Peyer's patch (tissue), 4 donors: ENCODE results near the gene CPED1. TPM values are rescaled to one million over a fixed set of nuclear protein-coding genes. Genes with fewer than 3 reads are reported as not detected.
"Not testable (repeated sequence)": the region's sequence is repeated elsewhere in the genome, so short reads cannot be mapped to it uniquely, and the experiment has no call there.

ENCODE experiments used
- DNase-seq, 3 donors: peaks; one replicate each; pipeline ENCODE4 v3.0.0-alpha.2; 2017 to 2019
- H3K27ac ChIP-seq, 4 donors: fragments of 200-600 bp; sonication (generic); one replicate each; pipeline ENCODE4 v1.5.1; 2016 to 2019
- H3K27me3 ChIP-seq, 2 donors: fragments of 200-600 bp; sonication (generic); one replicate each; pipeline ENCODE4 v1.5.1; 2019
- H3K36me3 ChIP-seq, 3 donors: fragments of 200-600 bp; sonication (generic); one replicate each; pipeline ENCODE4 v1.5.1; 2016 to 2019
- H3K4me1 ChIP-seq, 4 donors: fragments of 200-600 bp; sonication (generic); one replicate each; pipeline ENCODE4 v1.5.1; 2016 to 2019
- H3K4me3 ChIP-seq, 4 donors: fragments of 200-600 bp; sonication (generic); 1 replicate in 3 of 4; 2 replicates in 1 of 4; pipeline ENCODE4 v1.5.1; 2016 to 2019; ENCODE audit warnings: mild to moderate bottlenecking in 1 of 4
- H3K9me3 ChIP-seq, 4 donors: fragments of 200-600 bp; sonication (generic); one replicate each; pipeline ENCODE4 v1.5.1; 2016 to 2019; ENCODE audit warnings: mild to moderate bottlenecking in 1 of 4
- CTCF ChIP-seq, 6 experiments: fragments of 450-650 bp in 4 of 6; fragments of 200-600 bp in 2 of 6; sonication (generic) in 1 of 6; IDR thresholded peaks; one replicate each; pipeline ENCODE4 v1.5.1; 2017 to 2019; ENCODE audit warnings: antibody characterized with exemption in 6 of 6, mild to moderate bottlenecking in 3 of 6, moderate library complexity in 1 of 6
- POLR2A ChIP-seq, 2 donors: fragments of 450-650 bp; IDR thresholded peaks; one replicate each; pipeline ENCODE4 v1.5.1; 2017; ENCODE audit warnings: antibody characterized with exemption in 2 of 2, mild to moderate bottlenecking in 2 of 2, moderate library complexity in 2 of 2
- total RNA-seq, 4 donors: library from RNA; depleted of rRNA; stranded (reverse); fragments of >200 nt; gene quantifications; one replicate each; pipeline ENCODE4 v1.1.0, GENCODE V29; 2016

Gene CPED1
- total RNA-seq, 4 donors from 2014 or later, result 4.4 to 50.3 (median 8.5) TPM

- Histone ChIP-seq H3K27me3 (no peaks in the 10 kb centered on the region), H3K9me3 (no peaks in the 10 kb centered on the region), H3K4me3 (no peak overlapping the region), H3K36me3 (no peaks in the 10 kb centered on the region), H3K4me1 (no peaks in the 10 kb centered on the region), H3K27ac (no peak overlapping the region)
- DNase-seq, result no peak
- TF ChIP-seq POLR2A (IDR thresholded peaks at IDR 0.05) (no peak), CTCF (IDR thresholded peaks at IDR 0.05) (no peak)
Measured at GRCh38 chr7:121054925-121055324, 66.4 kb downstream of the CPED1 start.

GRCh38 chr7:121057878-121058277 lies 69.4 kb downstream of the CPED1 start:
- Histone ChIP-seq H3K27ac (no peak overlapping the region), H3K4me1 (no peaks in the 10 kb centered on the region), H3K4me3 (no peak overlapping the region), H3K27me3 (no peaks in the 10 kb centered on the region), H3K9me3 (no peaks in the 10 kb centered on the region), H3K36me3 (no peaks in the 10 kb centered on the region)
- no peak for TF ChIP-seq POLR2A (IDR thresholded peaks at IDR 0.05)
- TF ChIP-seq CTCF (IDR thresholded peaks at IDR 0.05), result no peak
- DNase-seq, result no peak

- Histone ChIP-seq H3K4me1 (no peaks in the 10 kb centered on the region), H3K36me3 (no peaks in the 10 kb centered on the region), H3K4me3 (no peak overlapping the region), H3K9me3 (no peaks in the 10 kb centered on the region), H3K27me3 (no peaks in the 10 kb centered on the region), H3K27ac (no peak overlapping the region)
- no peak for TF ChIP-seq POLR2A (IDR thresholded peaks at IDR 0.05)
- DNase-seq, result no peak
Measured at GRCh38 chr7:121058975-121059374, 70.5 kb downstream of the CPED1 start.

GRCh38 chr7:121059979-121060509 lies 71.5 kb downstream of the CPED1 start:
- H3K36me3 ChIP-seq, DNase-seq, H3K4me3 ChIP-seq, H3K4me1 ChIP-seq, H3K27ac ChIP-seq, H3K9me3 ChIP-seq, H3K27me3 ChIP-seq: not testable (repeated sequence)

GRCh38 chr7:121061677-121062582 lies 73.4 kb downstream of the CPED1 start:
- no peaks in the 10 kb centered on the region for H3K9me3 ChIP-seq
- H3K4me3 ChIP-seq, result no peak overlapping the region
- H3K27me3 ChIP-seq, result no peaks in the 10 kb centered on the region
- no peaks in the 10 kb centered on the region for H3K36me3 ChIP-seq
- H3K4me1 ChIP-seq, result no peaks in the 10 kb centered on the region
- no peak overlapping the region for H3K27ac ChIP-seq
- no peak for DNase-seq
- TF ChIP-seq POLR2A (IDR thresholded peaks at IDR 0.05) (no peak), CTCF (IDR thresholded peaks at IDR 0.05) (no peak)

- Histone ChIP-seq H3K4me3 (no peak overlapping the region), H3K27me3 (no peaks in the 10 kb centered on the region), H3K9me3 (no peaks in the 10 kb centered on the region), H3K36me3 (no peaks in the 10 kb centered on the region), H3K4me1 (no peaks in the 10 kb centered on the region), H3K27ac (no peak overlapping the region)
- no peak for TF ChIP-seq CTCF (IDR thresholded peaks at IDR 0.05)
- no peak for TF ChIP-seq POLR2A (IDR thresholded peaks at IDR 0.05)
- no peak for DNase-seq
Measured at GRCh38 chr7:121062671-121063279, 74.3 kb downstream of the CPED1 start.

- H3K36me3 ChIP-seq, H3K27me3 ChIP-seq, DNase-seq, H3K9me3 ChIP-seq, H3K4me3 ChIP-seq, H3K27ac ChIP-seq, H3K4me1 ChIP-seq: not testable (repeated sequence)
Measured at GRCh38 chr7:121067717-121068116, 79.2 kb downstream of the CPED1 start.
